ENCODE results near the gene PPP4R3B.
A peak's percentile ranks its signal among the peaks of the same experiment; 100 is the strongest.
"Not testable (repeated sequence)": the region's sequence is repeated elsewhere in the genome, so short reads cannot be mapped to it uniquely, and the experiment has no call there.

PPP4R3B gene

GRCh38 chr2:55617175-55618024, at the start of gene PPP4R3B:
Gene PPP4R3B, minus strand, starts transcription at chr2:55617622. Its CDS starts 337 bp downstream, at chr2:55617285.
- DNase-seq, result peak; percentile 99

- DNase-seq, result no peak
Measured at GRCh38 chr2:55653255-55653654, 35.8 kb upstream of the PPP4R3B start.

DNA sequence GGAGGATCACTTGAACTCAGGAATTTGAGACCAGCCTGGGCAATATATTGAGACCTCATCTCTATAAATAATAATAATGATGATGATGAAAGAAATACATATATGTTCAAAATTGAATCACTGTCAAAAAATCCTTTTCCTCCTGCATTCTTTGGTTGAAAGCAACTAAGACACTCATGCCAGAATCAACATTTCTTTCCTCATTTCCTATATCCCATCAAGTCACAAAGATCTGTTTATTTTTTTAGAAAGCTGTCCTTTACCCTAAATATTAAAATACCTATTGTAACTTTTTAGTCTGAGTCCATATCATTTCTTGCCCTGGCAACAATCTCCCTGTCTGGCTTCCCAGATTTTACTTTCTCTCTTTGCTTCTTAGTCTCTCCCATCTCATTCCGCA, 31.8 kb upstream of the PPP4R3B start:
- no peak for DNase-seq

- no peak for DNase-seq
Measured at GRCh38 chr2:55636831-55637230, 19.4 kb upstream of the PPP4R3B start.

DNA sequence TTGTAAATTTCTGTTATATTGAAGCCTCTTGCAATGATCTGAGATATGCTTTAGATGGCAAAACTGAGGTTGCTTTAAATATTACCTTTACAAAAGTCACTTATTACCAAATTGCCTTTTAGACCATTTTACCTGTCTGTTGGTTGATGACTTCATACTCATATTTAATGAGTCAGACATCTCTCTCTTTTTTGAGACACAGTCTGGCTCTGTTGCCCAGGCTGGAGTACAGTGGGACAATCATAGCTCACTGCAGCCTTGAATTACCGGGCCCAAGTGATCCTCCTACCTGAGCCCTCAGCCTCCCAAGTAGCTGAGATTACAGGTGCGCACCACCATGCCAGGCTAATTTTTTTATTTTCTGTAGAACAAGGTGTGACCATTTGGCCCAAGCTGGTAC, 11.5 kb upstream of the PPP4R3B start:
- no peak for DNase-seq

DNA sequence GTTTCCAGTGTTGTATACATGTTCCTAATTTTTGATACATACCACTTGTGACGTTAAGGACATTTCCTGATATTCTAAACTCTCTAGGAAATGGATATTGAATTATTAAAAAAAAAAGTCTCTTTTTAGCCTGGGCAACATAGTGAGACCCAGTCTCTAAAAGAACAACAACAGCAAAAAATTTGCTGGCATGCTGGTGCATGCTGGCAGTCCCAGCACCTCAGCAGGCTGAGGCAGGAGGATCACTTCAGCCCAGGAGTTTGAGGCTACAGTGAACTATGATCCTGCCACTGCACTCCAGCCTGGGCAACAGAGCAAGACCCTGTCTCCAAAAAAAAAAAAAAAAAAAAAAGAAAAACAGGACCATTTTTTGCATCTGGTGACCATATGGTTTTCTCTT, 10.5 kb upstream of the PPP4R3B start:
- no peak for DNase-seq

DNA sequence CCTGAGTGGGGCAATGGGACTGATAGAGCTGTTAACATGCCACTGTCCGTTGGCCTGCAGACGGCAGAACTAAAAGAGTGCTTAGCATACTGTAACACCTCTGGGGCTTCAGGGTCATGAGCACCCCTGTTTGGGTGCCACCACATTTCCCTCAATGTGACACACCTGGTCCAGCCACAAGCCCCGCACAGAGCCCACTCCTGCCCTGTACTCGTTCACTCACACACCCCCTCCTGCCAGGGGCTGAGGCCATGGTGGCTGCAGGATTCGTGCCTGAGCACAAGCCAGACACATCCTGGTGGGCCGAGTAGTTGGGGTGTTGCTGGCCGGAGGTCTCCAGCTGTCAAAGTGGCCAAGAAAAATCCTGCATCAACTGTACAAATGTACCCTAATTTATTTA, 4.4 kb upstream of the PPP4R3B start:
- DNase-seq, result no peak

- peak; percentile 45 for DNase-seq
Measured at GRCh38 chr2:55620123-55620779, 2.8 kb upstream of the PPP4R3B start.

DNA sequence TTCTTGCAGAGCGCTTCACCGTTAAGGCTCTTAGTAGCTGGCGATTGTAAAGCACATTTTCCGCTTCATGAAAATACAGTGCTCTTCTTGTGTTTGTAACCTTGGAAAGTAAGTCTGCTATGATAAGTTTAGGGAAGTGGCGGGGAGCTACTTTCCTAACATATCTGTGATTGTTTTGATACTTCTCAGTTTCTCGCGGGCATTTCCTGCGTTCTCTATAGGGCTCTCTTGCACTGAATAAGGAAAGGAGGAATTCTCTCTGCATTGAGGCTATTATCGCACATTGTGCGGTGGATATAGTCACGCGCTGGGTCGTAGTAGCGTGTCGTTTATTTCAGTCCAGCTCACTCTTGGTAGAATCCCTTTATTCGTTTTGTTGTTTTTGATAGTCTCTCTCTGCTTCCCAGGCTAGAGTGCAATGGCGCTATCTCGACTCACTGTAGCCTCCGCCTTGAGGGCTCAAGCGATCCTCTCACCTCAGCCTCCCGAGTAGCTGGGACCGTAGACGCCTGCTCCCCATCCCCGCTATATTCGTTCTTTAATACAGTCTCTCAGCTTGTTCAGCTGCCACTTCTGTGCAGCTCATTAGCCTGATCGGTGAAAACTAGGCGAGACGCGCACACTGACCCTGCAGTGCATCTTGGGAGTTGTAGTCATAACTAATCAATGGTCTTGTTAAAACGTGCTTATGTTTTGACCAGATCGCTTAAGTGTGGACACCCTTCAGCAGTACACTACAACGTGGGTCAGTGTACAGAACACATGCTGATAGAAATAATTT, 1.0 kb upstream of the PPP4R3B start:
- DNase-seq, result peak; percentile 70

DNA sequence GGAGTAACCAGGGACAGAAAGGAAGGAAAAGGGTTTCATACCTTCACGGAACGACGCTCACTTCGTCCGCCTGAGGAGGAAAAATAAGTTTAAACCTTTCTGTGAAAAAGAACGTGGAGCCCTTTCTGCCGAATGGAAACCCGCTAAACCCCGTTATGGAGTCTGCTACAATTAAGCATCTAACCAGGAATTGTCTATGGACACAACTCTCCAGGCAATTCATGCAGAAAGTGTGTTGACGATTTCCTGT, 528 bp upstream of the PPP4R3B start:
- no peak for DNase-seq

DNA sequence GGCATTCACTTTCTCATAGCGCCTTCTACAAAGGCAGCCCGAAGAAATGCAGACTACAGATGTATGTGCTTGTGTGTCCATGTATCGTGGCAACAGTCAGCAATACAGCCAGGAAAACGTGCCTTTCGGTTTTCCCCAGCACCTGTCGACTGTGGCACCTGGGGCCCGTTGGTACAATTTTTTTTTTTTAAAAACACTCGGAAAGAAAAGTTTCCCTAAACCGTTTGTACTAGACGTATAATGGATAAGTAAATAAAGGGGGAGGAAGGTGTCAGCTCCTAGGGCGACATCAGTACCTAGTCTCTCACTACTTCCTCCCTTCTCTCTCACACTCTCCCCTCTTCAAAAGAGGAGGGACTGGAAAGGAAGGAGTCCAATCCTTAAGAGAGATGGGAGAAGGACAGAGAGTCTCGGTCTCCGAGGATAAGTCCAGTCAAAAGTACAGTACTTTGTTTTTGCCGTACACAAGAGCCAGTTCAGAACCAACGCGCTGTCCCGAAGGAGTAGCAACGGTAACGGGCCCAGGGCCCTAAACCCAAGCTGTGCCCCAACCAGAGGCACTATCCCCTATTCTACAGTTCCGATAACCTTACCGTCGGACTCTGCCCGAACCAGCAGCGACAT, 759 bp downstream of the PPP4R3B start:
- DNase-seq, result peak; percentile 54

DNA sequence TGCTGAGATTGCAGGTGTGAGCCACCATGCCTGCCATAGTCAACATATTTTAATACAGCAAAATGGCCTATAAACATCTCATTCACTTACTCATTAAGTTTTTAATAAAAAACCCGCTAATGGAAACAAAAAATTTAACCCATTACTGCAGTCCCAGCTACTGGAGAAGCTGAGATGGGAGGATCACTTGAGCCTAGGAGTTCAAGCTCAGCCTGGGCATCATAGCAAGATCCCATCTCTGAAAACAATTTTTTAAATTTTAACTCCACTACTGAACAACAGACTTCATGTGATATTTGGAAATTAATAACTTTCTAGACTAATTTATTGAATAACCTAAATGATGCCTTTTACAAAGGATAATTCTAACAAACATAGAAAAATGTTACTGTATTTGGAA, 5.4 kb downstream of the PPP4R3B start:
- no peak for DNase-seq

DNA sequence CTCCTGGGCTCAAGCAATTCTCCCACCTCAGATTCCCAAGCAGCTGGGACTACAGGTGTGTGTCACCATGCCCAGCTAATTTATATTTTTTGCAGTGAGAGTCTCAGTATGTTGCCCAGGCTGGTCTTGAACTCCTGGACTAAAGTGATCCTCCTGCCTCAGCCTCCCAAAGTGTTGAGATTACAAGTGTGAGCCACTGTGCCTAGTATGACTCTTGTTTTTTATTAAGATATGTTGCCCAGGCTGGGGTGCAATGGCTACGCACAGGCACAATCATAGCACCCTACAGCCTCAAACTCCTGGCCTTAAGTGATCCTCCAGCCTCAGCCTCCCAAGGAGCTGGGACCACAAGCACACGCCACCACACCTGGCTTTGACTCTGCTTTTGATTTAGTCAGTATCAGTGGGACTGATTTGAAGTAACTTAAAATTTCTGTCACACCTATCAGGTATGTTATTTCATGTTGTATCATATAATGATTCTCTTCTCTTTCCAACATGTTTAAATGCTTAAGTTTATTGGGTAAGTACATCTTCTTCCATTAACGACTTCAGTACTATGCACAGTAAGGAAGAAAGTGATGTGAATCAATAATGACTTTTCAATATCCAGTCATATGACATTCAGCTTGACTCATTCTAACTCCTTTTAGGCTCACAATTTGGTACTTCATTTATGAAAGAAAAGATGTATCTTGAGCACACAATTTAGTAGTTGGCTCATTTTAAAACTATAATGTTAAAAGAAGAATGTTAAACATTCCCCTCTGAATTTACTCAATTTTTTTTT, 6.3 kb downstream of the PPP4R3B start:
- DNase-seq, result no peak

DNA sequence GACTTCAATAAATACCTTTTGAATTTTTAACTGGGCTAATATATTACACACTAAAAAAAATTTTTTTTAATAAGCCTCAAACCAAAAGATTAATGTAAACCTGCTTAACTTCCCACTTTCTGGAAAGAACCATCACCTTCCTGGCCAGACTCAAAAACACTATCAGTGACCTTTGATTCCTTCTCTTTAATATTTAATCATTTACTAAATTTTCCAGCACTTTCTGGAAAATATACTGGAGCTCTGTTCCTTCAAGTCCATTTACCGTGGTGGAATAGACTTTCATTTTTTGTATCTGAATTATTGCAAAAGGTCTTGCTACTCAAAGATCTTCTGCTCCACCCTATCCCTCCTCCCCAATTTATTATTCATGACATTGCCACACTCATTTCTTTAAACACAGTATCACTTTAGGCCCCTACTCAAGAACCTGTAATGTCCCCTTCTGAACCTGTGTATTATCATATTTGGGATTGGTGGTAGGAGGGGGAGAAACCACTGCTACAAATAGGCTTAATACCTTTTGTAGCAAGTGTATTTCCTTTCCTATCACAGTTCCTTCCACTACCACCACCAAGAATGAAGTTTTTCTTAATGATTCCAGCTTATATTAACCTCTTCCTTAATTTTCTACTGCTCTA, 7.4 kb downstream of the PPP4R3B start:
- no peak for DNase-seq

- DNase-seq, result no peak
Measured at GRCh38 chr2:55609193-55609794, 8.1 kb downstream of the PPP4R3B start.

- no peak for DNase-seq
Measured at GRCh38 chr2:55607717-55608116, 9.7 kb downstream of the PPP4R3B start.

DNA sequence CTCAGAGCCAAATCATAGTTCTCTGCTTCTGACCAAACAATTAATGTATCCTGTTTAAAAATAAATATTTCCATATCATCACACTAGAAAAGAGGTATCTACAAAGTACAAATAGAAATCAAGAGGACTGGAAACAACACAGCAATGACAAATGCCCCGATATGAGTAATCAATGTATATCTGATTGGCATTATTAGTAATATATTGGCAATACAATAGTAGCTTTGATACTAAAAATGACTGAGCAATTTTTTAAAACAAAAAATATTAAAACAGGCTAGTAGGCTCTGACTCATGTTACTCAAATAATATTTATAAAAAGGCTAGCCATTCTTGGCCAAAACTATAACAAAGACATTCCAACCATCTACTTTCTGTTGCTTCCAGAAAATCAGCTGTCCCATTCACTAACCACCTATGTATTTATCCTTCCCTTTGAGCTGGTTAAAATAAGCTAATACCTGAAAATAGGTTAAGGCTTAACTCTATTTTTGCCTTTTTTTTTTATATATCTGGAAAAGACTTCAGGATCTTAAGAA, 13.3 kb downstream of the PPP4R3B start:
- no peak for DNase-seq

DNA sequence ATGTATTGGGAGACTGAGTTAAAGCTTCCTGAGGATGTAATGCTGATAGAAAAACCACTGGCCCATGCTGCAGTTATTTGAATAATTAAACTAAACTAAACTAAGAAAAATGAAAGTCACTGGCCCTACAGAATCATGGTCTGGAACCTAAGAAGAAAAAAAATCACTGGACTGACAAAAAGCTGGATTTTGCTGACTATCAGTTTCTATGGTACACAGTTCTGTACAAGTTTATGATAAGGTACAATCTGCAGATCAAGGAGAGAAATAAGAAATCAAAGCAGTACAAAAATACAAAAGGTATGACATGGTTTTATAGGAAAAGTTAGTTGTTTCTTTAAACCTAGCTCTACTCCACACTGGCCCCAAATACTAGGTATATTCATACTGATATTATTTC, 15.6 kb downstream of the PPP4R3B start:
- DNase-seq, result no peak

DNA sequence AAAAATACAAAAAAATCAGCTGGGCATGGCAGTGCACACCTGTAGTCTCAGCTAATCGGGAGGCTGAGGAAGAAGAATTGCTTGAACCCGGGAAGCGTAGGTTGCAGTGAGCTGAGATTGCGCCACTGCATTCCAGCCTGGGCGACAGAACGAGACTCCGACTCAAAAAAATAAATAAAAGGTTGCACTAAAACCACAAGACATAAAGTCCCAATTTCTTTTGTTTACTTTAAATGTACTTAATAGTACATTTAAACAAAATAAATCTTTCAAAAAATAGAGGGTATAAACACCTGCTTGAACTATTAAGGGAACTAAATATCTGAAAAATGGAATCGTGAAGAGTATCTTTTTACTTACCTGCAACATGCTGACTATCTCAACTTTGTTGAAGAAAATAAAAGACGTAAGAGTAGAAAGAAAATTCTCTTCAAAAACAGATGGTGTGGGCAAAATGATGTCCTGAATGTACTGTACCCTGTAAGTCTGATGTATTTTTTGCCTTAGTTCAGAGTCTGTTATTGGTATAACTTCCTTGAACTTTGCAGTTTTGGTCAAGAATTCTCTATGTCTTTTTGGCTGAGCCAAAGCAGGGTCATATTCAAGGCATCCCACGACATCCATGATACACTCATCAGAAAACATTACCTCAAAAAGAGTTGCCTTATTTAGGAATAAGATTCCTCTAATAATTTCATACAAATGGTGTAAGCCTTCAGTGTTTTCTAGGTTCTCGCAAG, 19.2 kb downstream of the PPP4R3B start:
- DNase-seq, result no peak

- DNase-seq, result not testable (repeated sequence)
Measured at GRCh38 chr2:55596795-55597194, 20.6 kb downstream of the PPP4R3B start.

- no peak for DNase-seq
Measured at GRCh38 chr2:55595536-55595935, 21.9 kb downstream of the PPP4R3B start.
